Glomerular visceral epithelial cell (primary cell): Measurements from ENCODE around the gene BCL2.
"Not testable (repeated sequence)": the region's sequence is repeated elsewhere in the genome, so short reads cannot be mapped to it uniquely, and the experiment has no call there.

Experiments
- DNase-seq: peaks from one replicate; pipeline ENCODE4 v3.0.0-alpha.2; 2016; ENCODE audit errors: extremely low spot score

BCL2 gene

DNA sequence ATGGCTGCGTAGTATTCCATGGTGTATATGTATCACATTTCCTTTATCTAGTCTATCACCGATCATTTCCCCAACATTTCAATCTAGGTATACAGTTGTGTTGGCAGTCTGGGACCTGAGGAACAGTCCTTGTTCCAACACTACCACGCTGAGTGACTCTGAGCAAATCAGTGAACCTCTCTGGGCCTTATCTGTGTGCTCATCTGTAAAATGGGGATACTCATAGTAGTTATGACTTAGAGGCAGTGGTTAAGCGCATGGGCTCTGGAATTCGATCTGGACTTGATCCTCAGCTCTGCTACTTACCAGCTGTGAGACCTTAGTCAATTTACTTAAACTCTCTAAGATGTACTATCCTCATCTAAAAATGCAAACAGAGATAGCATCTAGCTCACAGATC is 85.1 kb downstream of the BCL2 start:
- DNase-seq, result no peak

DNA sequence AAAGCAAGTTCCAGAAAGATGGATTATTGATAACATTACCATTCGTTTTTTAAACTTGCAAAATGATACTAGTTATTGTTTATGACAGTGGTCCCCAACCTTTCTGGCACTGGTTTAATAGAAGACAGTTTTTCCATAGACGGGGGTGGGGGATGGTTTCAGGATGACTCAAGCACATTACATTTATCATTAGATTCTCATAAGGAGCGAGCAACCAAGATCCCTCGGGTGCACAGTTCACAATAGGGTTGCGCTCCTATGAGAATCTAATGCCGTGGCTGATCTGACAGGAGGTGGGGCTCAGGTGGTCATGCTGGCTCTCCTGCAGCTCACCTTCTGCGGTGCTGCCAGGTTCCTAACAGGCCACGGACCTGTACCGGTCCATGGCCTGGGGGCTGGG is 86.2 kb downstream of the BCL2 start:
- no peak for DNase-seq

DNA sequence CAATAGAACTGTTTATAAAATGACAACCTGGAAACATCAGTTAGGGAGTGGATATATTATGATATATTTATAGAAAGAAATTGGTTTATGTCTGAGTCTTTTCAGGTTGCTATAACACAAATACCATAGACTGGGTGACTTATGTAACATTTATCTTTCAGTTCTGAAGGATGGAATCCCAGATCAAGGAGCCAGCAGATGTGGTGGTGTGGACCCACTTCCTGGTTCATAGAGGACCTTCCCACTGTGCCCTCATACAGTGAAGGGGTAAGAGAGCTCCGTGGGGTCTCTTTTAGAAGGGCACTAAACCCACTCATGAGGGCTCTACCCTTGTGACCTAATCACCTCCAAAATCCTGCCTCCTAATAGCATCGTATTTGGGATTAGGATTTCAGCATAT is 86.7 kb downstream of the BCL2 start:
- no peak for DNase-seq

DNA sequence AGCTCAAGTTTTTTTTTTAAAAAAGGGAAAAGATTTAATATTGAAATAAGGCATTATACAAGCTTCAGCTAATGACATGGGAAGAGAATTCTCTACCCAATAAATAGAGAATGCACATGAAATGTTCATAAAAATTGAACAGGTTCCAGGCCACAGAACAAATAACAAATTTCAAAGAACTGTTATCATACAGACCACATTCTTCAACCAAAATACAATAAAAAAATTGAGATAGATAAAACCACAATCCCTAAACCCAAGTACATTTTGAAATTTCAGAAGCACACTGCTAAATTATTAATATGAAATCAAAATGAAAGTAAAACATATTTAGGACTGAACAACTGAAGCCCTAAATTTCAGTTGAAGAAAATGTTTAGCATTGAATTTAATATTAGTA is 89.6 kb downstream of the BCL2 start:
- DNase-seq, result no peak

DNA sequence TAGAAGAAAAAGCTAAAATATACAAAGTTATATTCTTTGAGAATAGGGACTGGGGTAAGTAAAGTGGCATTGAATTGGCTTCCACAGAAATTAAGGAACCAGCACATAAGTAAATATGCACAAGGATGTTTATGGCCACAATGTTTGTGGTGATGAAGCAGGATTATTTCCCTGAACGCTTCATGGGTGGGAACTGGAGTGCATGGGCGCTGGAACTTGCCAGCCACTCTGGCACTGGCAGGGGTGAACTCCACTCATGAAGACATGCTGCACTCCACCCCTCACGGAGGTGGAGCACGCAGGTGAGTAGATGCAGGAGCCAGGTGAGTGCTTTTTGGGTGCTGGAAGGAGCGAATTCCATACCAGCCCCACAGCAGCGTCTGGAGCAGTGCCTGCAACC is 94.1 kb downstream of the BCL2 start:
- DNase-seq, result no peak

DNA sequence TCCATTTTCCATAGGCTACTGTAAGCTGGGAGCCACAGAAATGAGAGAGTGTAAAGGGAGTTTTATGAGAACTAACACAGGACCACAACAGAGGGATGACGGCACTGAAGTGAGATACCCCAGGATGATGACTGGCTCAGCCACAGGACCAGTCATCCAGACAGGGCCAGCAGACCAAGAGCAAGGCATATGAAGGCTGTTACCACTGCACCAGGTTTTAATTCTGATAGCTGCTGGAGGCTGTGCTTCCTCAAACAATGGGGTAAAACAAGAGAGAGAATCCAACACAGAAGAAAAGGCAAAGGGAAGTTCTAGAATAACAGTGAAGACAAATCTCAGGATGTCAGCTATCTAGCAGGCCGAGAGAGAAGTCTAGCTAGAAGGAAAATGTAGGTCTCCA is 94.9 kb downstream of the BCL2 start:
- peak; percentile 20 for DNase-seq

DNA sequence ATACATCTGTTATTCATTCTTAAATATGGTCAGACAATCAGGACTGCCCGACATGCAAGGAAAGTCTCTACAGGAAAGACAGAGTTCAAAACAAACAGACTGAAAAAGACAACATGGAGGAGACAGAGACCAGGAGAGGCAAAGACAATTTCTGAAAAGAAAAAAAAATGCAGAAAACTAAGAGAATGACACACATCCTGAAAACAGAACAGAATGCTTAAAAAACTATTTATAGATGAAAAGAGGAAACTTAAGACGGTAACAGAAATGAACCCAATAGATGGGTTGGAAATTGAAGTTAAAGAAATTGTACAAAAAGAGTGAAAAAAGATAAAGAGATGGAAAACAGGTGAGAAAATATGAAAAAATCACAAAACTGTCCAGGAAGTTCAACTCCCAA is 95.7 kb downstream of the BCL2 start:
- DNase-seq, result no peak

DNA sequence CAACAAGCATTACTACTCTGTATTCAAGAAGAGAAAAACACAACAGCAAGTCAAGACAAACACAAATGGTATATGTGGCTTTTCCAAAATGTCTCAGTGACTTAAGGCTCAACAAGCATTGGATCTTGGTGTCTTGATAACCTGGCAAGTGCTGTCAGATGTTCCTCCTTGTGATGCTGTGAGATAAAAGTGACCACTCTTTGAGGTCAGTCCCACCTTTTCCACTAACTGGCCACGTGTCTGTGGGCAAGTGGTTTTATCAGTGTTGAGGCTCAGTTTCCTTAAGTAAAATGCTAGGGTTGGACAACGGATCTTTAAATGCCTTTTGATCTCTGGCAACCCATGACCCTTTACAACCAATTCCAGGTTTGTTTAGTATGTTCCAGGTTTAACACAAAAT is 98.7 kb downstream of the BCL2 start:
- no peak for DNase-seq

DNA sequence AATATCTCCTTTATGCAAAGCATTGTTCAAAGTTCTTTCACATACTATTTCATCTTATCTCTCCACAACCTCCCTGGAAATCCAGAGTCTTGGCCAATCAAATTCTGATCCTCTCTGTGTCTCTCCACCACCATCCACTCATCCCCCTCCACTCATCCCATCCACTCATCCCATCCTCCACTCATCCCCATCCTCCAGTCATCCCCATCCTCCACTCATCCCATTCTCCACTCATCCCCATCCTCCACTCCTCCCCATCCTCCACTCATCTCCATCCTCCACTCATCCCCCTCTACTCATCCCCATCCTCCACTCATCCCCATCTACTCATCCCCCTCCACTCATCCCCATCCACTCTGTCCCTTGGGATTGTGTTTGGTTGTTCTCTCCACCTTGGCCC is 101.1 kb downstream of the BCL2 start:
- DNase-seq, result no peak

DNA sequence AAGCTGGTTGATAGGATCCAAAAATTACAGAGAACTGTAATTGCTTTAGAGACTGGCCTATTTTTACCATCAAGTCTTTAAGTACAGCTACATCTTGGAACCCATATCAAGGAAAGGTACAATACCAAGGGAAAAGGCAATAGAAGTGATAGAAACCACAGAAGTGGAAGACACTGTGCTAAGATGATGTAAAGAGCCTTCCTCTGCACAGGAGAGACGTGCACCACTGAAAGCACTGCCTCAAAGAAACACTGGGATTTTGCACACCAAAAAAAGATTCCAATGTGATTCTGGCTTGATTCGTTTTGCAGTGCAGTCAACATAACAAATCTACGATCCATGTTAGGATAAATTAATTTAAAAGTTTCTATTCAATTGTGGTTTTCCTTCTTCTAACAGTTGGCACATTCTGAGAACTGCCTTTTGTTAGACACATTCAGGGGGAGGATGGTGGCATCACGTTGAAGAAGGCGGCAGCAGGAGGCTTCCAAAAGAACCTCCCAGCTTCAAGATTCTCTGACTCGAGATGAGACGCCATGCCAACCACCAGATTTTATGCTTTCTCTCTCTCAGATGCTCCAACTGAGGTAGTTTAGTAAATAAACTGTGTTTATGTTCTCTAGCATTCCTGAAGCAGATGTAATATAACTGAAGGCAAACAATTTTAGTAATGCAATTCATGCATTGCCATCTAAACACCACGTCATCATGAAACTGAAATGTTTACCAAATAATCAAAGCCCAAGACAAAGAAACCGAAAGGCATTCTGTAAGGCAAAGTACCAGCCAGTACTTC is 102.9 kb downstream of the BCL2 start:
- DNase-seq, result no peak

DNA sequence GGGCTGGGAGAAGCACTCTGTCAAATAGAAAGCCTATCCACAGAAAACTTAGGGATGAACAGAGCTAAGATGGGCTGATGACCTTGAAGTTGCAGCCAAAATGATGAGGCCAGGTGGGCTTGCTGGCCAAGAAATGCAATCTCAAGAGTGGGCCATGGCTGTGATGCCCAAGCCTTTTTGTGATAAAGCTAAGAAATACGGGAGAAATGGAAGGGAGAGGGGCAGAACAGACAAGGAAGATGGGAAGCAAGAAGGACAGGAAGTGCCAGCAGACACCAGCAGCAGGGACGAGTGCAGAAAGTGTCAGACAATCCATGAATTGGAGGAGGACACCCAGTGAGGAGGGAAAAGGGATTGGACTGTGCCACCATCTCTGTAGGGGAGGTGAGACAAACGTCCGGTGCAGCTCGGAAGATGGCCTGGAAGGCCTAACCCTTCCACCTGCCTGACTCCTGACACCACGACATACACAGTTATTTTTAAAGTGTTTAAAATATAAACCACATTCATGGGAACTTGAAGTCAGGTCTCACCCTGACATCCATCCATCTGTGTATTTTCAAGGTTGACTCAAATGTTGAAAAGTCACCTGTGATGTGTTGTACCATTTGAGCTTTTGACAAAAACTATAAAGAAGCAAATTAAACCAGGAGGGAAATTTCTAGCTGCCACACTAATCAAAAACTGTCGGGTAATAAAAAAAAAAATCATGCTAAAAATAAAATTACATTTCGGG is 105.5 kb downstream of the BCL2 start:
- DNase-seq, result no peak

DNA sequence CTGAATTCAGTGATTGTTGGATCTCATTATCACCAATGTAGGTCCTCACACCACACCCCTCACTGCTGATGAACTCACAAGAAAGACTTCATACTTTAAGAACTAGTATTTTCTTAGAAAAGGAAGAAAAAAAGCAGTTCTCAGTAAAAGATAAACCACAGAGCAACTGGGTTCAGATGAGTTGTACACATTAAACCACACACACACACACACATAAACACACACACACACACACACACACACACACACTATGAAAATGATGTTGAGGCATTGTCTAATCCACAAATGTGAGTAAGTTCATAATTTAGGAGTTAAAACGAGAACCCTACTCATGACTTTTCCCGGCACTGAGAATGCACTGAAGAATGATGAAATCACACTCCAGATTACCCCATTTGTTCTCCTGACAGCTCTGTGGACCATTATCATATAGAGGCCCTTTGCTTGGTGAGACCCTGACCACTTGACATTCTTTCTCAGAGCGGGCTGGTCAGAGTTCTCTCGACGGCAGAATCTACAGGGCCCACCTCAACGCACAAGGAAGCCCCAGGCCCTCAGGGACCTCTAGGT is 106.2 kb downstream of the BCL2 start:
- DNase-seq, result no peak

DNA sequence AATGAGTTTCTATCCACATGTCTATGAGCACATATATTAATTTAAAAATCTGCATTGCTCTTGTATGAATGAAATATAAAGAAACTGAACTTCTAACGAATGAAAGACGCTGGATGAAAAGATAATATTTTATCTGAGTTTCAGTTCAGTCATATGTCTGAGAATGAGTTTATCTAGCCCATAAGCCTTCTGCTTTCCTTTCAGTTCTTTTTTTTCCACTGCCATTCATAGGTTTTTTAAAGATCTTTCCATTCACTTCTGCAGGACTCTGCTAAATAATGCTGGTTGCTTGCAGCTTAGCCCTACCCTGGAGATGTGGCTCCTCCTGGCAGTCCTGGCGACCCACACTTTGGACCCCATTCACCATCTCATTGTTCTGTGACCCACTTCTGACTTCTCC is 109.0 kb downstream of the BCL2 start:
- DNase-seq, result no peak

DNA sequence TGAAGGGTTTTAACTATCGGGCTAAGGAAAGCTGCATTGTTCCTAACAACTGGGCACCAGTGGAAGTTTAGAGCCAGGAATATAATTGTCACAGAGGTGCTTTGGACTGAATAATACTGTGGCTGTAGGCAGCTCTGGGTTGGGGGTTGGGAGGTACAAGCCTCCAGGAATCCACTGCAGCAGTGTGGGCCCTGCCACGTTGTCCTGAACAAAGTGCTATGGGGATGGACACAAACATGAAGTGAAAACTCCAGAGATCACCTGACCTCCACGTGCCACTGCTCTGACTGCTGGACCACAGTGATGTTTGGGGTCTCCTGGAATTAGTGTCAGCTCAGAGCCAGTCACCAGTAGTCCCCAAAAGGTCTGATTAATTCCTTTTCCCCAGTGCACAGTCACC is 110.9 kb downstream of the BCL2 start:
- no peak for DNase-seq

DNA sequence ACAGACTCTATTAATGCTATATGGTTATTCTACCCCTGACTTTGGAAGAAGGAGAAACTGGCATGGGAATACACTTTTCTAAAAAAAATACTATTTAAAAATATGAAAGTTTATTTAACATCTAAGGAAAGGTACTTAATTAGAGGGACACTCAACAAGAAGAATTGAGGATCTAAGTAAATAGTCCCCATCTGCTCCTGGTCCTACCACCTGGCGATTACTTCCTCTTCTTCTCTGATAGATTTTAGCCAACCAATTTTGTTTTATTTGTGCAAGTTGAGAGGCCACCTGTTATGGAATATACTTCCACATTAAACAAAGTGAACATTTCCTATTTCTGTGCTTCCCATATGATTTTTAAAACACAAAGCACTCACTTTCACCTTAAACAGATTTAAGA is 111.7 kb downstream of the BCL2 start:
- no peak for DNase-seq

DNA sequence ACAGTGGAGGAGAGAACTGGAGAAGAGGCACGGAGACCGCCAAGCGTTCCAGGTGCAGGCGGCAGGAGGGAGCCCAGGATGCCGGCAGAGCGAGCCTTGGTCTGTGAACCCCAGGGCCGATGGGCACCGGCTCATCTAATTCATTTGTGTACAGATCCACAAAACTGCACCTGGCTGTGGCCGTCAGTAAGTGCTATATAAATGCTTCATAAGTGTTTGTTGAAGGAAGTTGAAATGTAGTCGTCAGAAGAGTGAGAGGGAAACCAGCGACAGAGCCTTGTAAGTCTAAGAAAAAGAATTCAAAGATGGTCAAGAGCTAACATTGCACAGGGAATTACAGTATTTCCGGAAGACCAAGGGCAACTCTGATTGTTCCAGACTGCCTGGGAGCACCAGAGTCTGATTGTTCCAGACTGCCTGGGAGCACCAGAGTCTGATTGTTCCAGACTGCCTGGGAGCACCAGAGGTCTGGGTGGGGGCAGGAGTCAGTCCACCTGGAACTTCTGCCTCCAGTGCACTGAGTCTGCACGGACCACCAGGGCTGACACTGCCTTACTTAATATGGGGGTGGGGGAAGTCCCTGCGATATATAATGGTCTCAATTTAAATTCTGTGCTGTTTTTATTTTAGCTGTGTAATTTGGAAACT is 112.3 kb downstream of the BCL2 start:
- DNase-seq, result no peak

DNA sequence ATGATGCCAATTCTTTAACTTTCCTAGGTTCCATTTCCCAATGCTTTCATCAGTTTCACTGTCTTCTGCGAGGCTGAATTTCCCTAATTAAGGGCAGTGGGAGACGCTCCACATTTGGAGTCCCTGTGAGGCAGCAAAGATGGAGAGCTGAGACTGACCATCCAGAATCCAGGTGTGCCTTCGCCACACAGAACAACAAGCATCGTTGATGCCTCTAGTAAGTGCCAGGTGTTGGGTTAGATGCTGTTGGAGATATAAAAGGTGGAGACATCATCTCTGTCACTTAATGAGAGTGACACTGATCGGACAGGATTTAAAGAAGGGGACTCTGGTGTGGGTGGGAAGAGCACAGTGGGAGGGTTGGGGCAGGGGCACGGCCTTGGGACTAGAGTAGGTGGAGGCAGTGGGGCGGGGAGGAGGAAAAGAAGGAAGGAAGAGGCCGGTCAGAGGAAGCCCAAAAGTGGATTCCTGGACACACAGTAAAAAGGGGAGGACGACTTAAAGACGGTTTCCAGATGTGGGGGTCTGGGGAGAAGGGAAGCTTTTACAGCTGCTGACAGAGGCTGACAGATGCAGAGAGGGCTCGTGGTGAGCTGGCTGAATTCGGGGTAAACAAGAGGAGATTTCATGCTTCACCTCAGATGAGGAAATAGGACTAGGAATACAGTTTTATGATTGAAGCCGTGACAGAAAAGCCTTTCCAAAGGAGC is 113.0 kb downstream of the BCL2 start:
- no peak for DNase-seq

DNA sequence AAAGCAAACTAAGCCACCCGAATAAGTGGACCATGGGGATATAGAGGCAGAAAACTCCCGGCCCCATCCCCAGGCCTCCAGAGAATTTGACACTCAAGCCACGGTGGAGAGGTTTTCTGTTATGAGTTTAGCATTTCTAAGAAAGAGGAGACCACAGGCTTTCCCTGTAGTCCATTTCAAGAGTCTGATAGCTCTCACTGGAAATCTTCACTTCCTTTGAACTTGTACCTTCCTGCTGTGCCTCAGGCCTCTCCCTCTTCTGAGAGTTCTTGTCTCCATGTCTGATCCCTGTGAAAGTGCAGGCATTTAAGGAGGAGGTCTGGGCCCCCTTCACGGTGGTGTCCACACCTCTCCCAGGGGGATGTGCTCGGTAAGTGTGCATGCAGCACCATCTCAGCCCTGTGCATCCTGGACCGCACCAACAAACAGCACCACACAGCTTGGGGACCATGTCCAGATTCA is 113.7 kb downstream of the BCL2 start:
- no peak for DNase-seq

DNA sequence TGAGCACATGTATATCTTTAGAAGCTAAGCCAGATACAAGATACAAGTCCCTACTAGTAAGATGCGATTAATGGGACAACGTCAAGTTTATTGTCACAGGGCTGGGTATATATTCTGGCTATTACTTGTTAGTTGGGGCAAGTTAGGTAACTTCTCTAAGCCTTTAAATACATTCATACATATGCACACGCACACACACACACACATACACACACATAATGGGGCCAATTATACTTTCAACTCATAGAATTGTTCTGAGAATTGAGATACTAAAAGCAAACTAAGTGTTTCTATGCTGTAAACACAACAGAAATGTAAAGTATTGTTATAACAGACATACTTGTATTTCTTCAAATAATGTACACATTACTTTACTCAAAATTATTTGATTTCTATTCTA is 116.1 kb downstream of the BCL2 start:
- no peak for DNase-seq

DNA sequence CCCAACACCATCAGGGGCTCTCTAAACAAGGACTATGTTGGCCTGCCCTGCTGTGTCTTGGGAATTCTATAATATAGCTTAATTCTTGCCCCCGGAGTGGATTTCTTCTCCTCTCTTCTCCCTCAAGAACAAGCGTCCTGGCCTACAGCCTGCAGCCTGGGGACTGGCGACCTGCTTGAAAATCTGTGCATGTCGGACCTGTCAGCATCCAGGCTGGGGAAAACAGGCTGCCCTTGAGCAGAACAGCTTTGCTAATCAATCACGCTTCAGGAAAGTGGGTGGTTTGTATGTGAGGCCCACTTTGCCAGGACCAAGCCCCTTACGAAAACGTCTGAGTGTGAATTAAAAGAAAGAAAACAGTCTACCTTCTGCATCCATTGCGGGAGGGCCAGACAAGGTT is 116.7 kb downstream of the BCL2 start:
- DNase-seq, result no peak

DNA sequence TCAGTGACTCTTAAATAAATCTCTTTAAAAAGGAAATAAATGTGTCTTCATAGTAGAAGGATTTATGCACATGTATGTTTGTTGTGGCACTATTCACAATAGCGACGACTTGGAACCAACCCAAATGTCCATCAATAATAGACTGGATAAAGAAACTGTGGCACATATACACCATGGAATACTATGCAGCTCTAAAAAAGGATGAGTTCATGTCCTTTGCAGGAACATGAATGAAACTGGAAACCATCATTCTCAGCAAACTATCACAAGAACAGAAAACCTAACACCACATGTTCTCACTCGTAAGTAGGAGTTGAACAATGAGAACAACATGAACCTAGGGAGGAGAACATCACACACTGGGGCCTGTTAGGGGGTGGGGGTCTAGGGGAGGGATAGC is 118.1 kb downstream of the BCL2 start:
- DNase-seq, result not testable (repeated sequence)

DNA sequence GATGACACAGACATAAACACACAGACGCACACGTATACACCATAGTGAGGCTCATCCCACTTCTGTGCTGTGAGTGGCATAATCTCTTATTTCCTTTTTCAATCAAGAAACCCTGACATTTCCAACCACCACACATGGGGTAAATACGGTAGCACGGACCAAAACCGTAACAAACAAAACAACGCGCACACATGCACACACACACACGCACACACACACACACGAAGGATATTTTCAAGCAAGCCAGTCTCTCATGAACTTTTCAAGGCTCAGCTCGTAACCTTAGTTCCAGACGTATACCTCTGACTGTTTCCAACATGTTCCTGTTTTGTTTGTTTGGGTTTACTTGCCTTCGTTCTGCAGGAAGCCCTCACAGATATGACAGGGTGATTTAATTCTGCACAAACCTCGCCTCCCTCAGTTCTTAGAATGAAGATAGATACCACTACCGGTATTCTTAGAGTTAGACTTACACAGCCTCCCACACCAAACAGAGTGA is 119.8 kb downstream of the BCL2 start:
- DNase-seq, result no peak
